Spinal cord (tissue), 10 donors: ENCODE results near the gene FDCSP. TPM values are rescaled to one million over a fixed set of nuclear protein-coding genes. Genes with fewer than 3 reads are reported as not detected.

Experiments
- DNase-seq, 6 donors: peaks; one replicate each; pipeline versions ENCODE4 v3.0.0 to v3.0.0-alpha.2; 2013 to 2015; ENCODE audit warnings: low spot score in 6 of 6, low read depth in 4 of 6
- H3K27ac ChIP-seq: one replicate; pipeline ENCODE4 v1.5.1; 2013; ENCODE audit warnings: low read depth, low read length, control low read depth
- H3K27me3 ChIP-seq: one replicate; pipeline ENCODE4 v1.6.1; 2013; ENCODE audit warnings: low read length; ENCODE audit not compliant: control insufficient read depth, insufficient read depth
- H3K36me3 ChIP-seq: one replicate; pipeline ENCODE4 v1.6.1; 2013; ENCODE audit warnings: low read length; ENCODE audit not compliant: control insufficient read depth, insufficient read depth
- H3K4me1 ChIP-seq: one replicate; pipeline ENCODE4 v1.6.1; 2013; ENCODE audit warnings: low read length; ENCODE audit not compliant: control insufficient read depth, insufficient read depth
- H3K4me3 ChIP-seq: one replicate; pipeline ENCODE4 v1.5.1; 2013; ENCODE audit warnings: low read depth, low read length, control low read depth
- H3K9me3 ChIP-seq: one replicate; pipeline ENCODE4 v1.6.1; 2013; ENCODE audit warnings: low read length; ENCODE audit not compliant: control insufficient read depth, insufficient read depth
- WGBS: methylation state at CpG from one replicate; pipeline ENCODE4 v1.1.5; 2013; ENCODE audit warnings: missing lambda C conversion rate; ENCODE audit not compliant: insufficient coverage; 5-methylcytosine and 5-hydroxymethylcytosine counted together
- long read RNA-seq, 4 donors: transcript quantifications; one replicate each; lab custom pipeline, GENCODE V29; 2026
- polyA plus RNA-seq, 2 donors: library from polyadenylated mRNA; unstranded; fragments of 120-200 nt; gene quantifications; one replicate each; pipeline ENCODE4 v1.2.1, GENCODE V29; 2013; ENCODE audit not compliant: insufficient read length in 2 of 2
- total RNA-seq, 2 donors: library from RNA; depleted of rRNA in 1 of 2; stranded (reverse); fragments of 120-200 nt in 1 of 2; fragments of >200 nt in 1 of 2; gene quantifications; one replicate each; pipeline versions ENCODE4 v1.2.3 to v1.2.4, GENCODE V29; 2013 to 2014
- donor health status: healthy.

FDCSP gene
- total RNA-seq (not detected), polyA plus RNA-seq (not detected)
- long read RNA-seq, donor 1 = 0 reads
- long read RNA-seq, donor 2 = 0 reads
- long read RNA-seq, donor 3 = 0 reads
- long read RNA-seq, donor 4 = 0 reads

- Histone ChIP-seq H3K27me3 (no peaks in the 10 kb centered on the region), H3K4me1 (no peaks in the 10 kb centered on the region), H3K27ac (no peak within 1 kb of the TSS), H3K4me3 (no peak within 1 kb of the TSS), H3K36me3 (no peaks in the 10 kb centered on the region), H3K9me3 (no peaks in the 10 kb centered on the region)
- no peak for DNase-seq
- no CpG with 5 or more reads among the region's 2 CpGs for WGBS
Measured at GRCh38 chr4:70225824-70226223, at the start of gene FDCSP. FDCSP (plus strand) TSS chr4:70226124; CDS start chr4:70231195, 5,071 bp downstream.

- WGBS = 69% methylated on average over 4 of the region's 5 CpGs
- no peaks in the 10 kb centered on the region for H3K9me3 ChIP-seq
- no peaks in the 10 kb centered on the region for H3K4me1 ChIP-seq
- DNase-seq = peak in 1 of 6 donors; percentile 14
- H3K4me3 ChIP-seq = no peak overlapping the region
- H3K27me3 ChIP-seq = no peaks in the 10 kb centered on the region
- H3K27ac ChIP-seq = no peak overlapping the region
- no peaks in the 10 kb centered on the region for H3K36me3 ChIP-seq
Measured at GRCh38 chr4:70177090-70177489, 48.8 kb upstream of the FDCSP start.

- Histone ChIP-seq H3K27me3 (no peaks in the 10 kb centered on the region), H3K9me3 (no peaks in the 10 kb centered on the region), H3K4me1 (no peaks in the 10 kb centered on the region), H3K27ac (no peak overlapping the region), H3K36me3 (no peaks in the 10 kb centered on the region), H3K4me3 (no peak overlapping the region)
- WGBS = 79% methylated on average over 3 of the region's 5 CpGs
- DNase-seq = no peak
Measured at GRCh38 chr4:70178075-70178660, 47.8 kb upstream of the FDCSP start.

GRCh38 chr4:70179811-70180210, 46.1 kb upstream of the FDCSP start:
- no peaks in the 10 kb centered on the region for H3K4me1 ChIP-seq
- H3K27ac ChIP-seq = no peak overlapping the region
- H3K4me3 ChIP-seq = no peak overlapping the region
- no peaks in the 10 kb centered on the region for H3K9me3 ChIP-seq
- H3K27me3 ChIP-seq = no peaks in the 10 kb centered on the region
- WGBS = 100% methylated on average over 1 of the region's 2 CpGs
- H3K36me3 ChIP-seq = no peaks in the 10 kb centered on the region
- DNase-seq = no peak

- no peaks in the 10 kb centered on the region for H3K4me1 ChIP-seq
- no peaks in the 10 kb centered on the region for H3K36me3 ChIP-seq
- H3K27me3 ChIP-seq = no peaks in the 10 kb centered on the region
- peak in 1 of 6 donors; percentile 20 for DNase-seq
- no peak overlapping the region for H3K27ac ChIP-seq
- no peak overlapping the region for H3K4me3 ChIP-seq
- no CpG with 5 or more reads among the region's 1 CpG for WGBS
- no peaks in the 10 kb centered on the region for H3K9me3 ChIP-seq
Measured at GRCh38 chr4:70181864-70182263, 44.1 kb upstream of the FDCSP start.

GRCh38 chr4:70182517-70183167, 43.3 kb upstream of the FDCSP start:
- Histone ChIP-seq H3K27me3 (no peaks in the 10 kb centered on the region), H3K36me3 (no peaks in the 10 kb centered on the region), H3K4me3 (no peak overlapping the region), H3K27ac (no peak overlapping the region), H3K9me3 (no peaks in the 10 kb centered on the region), H3K4me1 (no peaks in the 10 kb centered on the region)
- WGBS = 73% methylated on average over 1 of the region's 2 CpGs
- peak in 1 of 6 donors; percentile 65 for DNase-seq

- Histone ChIP-seq H3K27ac (no peak overlapping the region), H3K4me3 (no peak overlapping the region), H3K4me1 (no peaks in the 10 kb centered on the region), H3K36me3 (no peaks in the 10 kb centered on the region), H3K27me3 (no peaks in the 10 kb centered on the region), H3K9me3 (no peaks in the 10 kb centered on the region)
- peak in 2 of 6 donors; percentile 14 to 18 for DNase-seq
- WGBS = 35% methylated on average over 5 of the region's 6 CpGs
Measured at GRCh38 chr4:70183168-70183939, 42.6 kb upstream of the FDCSP start.

- no CpG with 5 or more reads among the region's 1 CpG for WGBS
- H3K4me1 ChIP-seq = no peaks in the 10 kb centered on the region
Measured at GRCh38 chr4:70183940-70184246, 42.0 kb upstream of the FDCSP start.

GRCh38 chr4:70187216-70187615, 38.7 kb upstream of the FDCSP start:
- Histone ChIP-seq H3K36me3 (no peaks in the 10 kb centered on the region), H3K27ac (no peak overlapping the region), H3K4me1 (no peaks in the 10 kb centered on the region), H3K27me3 (no peaks in the 10 kb centered on the region), H3K9me3 (no peaks in the 10 kb centered on the region), H3K4me3 (no peak overlapping the region)
- DNase-seq = no peak
- no CpG with 5 or more reads among the region's 1 CpG for WGBS

More at GRCh38 chr4:70183940-70184246, 42.0 kb upstream of the FDCSP start:
- Histone ChIP-seq H3K4me3 (no peak overlapping the region), H3K27ac (no peak overlapping the region), H3K36me3 (no peaks in the 10 kb centered on the region), H3K9me3 (no peaks in the 10 kb centered on the region), H3K27me3 (no peaks in the 10 kb centered on the region)
- no peak for DNase-seq
